Common myeloid progenitor, CD34-positive (primary cell): ENCODE data around the gene KAZN.
A peak's percentile ranks its signal among the peaks of the same experiment; 100 is the strongest.
"Not testable (repeated sequence)": the region's sequence is repeated elsewhere in the genome, so short reads cannot be mapped to it uniquely, and the experiment has no call there.

Source experiments
- CTCF ChIA-PET: fragments of 350-600 bp; sonication (Branson Sonifier 250); formaldehyde crosslinking; loops from one replicate; lab custom pipeline; 2021; ENCODE audit warnings: antibody characterized with exemption; lab: Charles Lee
- POLR2A ChIA-PET: fragments of 350-600 bp; sonication (Branson Sonifier 250); formaldehyde crosslinking; loops from one replicate; lab custom pipeline; 2021; ENCODE audit warnings: antibody characterized with exemption; lab: Charles Lee
- DNase-seq, 3 donors: peaks; one replicate each; pipeline versions ENCODE4 v3.0.0 to v3.0.0-alpha.2; 2013
- H3K27ac ChIP-seq, 2 experiments: 1 replicate in 1 of 2; 2 replicates in 1 of 2; pipeline ENCODE4 v1.7.0; 2013; ENCODE audit warnings: inconsistent platforms in 2 of 2, low read length in 2 of 2, mild to moderate bottlenecking in 2 of 2, low read depth in 1 of 2, moderate library complexity in 1 of 2; ENCODE audit not compliant: severe bottlenecking in 2 of 2, insufficient read depth in 1 of 2, poor library complexity in 1 of 2
- H3K27me3 ChIP-seq, 5 experiments: replicated peaks in 2 of 5; 1 replicate in 3 of 5; 2 replicates in 2 of 5; pipeline versions ENCODE4 v1.6.1 to v1.7.0; 2013; ENCODE audit warnings: low read length in 4 of 5, mild to moderate bottlenecking in 2 of 5, moderate library complexity in 2 of 5, inconsistent platforms in 1 of 5; ENCODE audit not compliant: insufficient read depth in 5 of 5, control insufficient read depth in 4 of 5
- H3K36me3 ChIP-seq, 4 experiments: 1 replicate in 2 of 4; 2 replicates in 2 of 4; pipeline versions ENCODE4 v1.6.1 to v1.7.0; 2013; ENCODE audit warnings: low read length in 3 of 4, control low read depth in 1 of 4, mild to moderate bottlenecking in 1 of 4; ENCODE audit not compliant: control insufficient read depth in 4 of 4, insufficient read depth in 4 of 4
- H3K4me1 ChIP-seq, 4 experiments: 1 replicate in 3 of 4; 2 replicates in 1 of 4; pipeline versions ENCODE4 v1.6.1 to v1.7.1; 2013; ENCODE audit warnings: low read length in 3 of 4, mild to moderate bottlenecking in 3 of 4, control low read depth in 1 of 4, inconsistent platforms in 1 of 4, moderate library complexity in 1 of 4; ENCODE audit not compliant: control insufficient read depth in 4 of 4, insufficient read depth in 4 of 4; ENCODE audit errors: control extremely low read depth in 1 of 4
- H3K4me3 ChIP-seq, 7 experiments: 1 replicate in 4 of 7; 2 replicates in 3 of 7; pipeline versions ENCODE4 v1.5.1 to v1.7.0; 2013; ENCODE audit warnings: mild to moderate bottlenecking in 7 of 7, low read length in 6 of 7, moderate library complexity in 6 of 7, inconsistent platforms in 2 of 7, low read depth in 2 of 7, control low read depth in 1 of 7; ENCODE audit not compliant: insufficient read depth in 4 of 7, control insufficient read depth in 1 of 7; ENCODE audit errors: extremely low read depth in 1 of 7
- H3K9me3 ChIP-seq, 5 experiments: 1 replicate in 4 of 5; 2 replicates in 1 of 5; pipeline versions ENCODE4 v1.6.1 to v1.7.1; 2013; ENCODE audit warnings: low read length in 4 of 5, mild to moderate bottlenecking in 2 of 5, inconsistent platforms in 1 of 5, low read depth in 1 of 5, moderate library complexity in 1 of 5; ENCODE audit not compliant: control insufficient read depth in 4 of 5, insufficient read depth in 2 of 5; ENCODE audit errors: control extremely low read depth in 1 of 5
- whole genome bisulfite sequencing: methylation state at CpG from one replicate; pipeline ENCODE4 v1.1.5; 2013; ENCODE audit not compliant: insufficient coverage; 5-methylcytosine and 5-hydroxymethylcytosine counted together

The KAZN gene

GRCh38 chr1:15035236-15035635, 436.8 kb downstream of the KAZN start:
- Histone ChIP-seq H3K27ac (no peak overlapping the region), H3K9me3 (no peaks in the 10 kb centered on the region), H3K4me3 (no peak overlapping the region), H3K36me3 (no peaks in the 10 kb centered on the region), H3K4me1 (no peaks in the 10 kb centered on the region), H3K27me3 (no peaks in the 10 kb centered on the region)
- ChIA-PET CTCF (interaction anchor here (1.1 kb wide), 1 partner anchor 13 kb away, joined by 3 read pairs; no protein-coding TSS in a partner anchor), POLR2A (no interaction called here)
- 100% methylated on average over 1 of the region's 3 CpGs for WGBS
- no peak for DNase-seq

GRCh38 chr1:15036101-15036500, 437.6 kb downstream of the KAZN start:
- WGBS = 100% methylated on average over 1 of the region's 10 CpGs

GRCh38 chr1:15038232-15039016, 439.9 kb downstream of the KAZN start:
- H3K27me3 ChIP-seq = no peaks in the 10 kb centered on the region
- H3K4me3 ChIP-seq = no peak overlapping the region
- H3K36me3 ChIP-seq = no peaks in the 10 kb centered on the region
- H3K9me3 ChIP-seq = no peaks in the 10 kb centered on the region
- DNase-seq = peak; percentile 64 to 82 (median 77)
- 95% methylated on average over 2 of the region's 7 CpGs for WGBS
- no peak overlapping the region for H3K27ac ChIP-seq
- no peaks in the 10 kb centered on the region for H3K4me1 ChIP-seq
- POLR2A ChIA-PET = no interaction called here
- CTCF ChIA-PET = interaction anchor here (0.6 to 2.0 kb wide), 5 partner anchors 10 to 449 kb away, joined by 3 to 5 read pairs (median 3); no protein-coding TSS in a partner anchor

More at GRCh38 chr1:15036101-15036500, 437.6 kb downstream of the KAZN start:
- Histone ChIP-seq H3K36me3 (no peaks in the 10 kb centered on the region), H3K27ac (no peak overlapping the region), H3K9me3 (no peaks in the 10 kb centered on the region), H3K27me3 (no peaks in the 10 kb centered on the region), H3K4me1 (no peaks in the 10 kb centered on the region), H3K4me3 (no peak overlapping the region)
- ChIA-PET CTCF (interaction anchor here (1.1 to 2.0 kb wide), 3 partner anchors 12 to 62 kb away, joined by 3 to 5 read pairs (median 5); no protein-coding TSS in a partner anchor), POLR2A (no interaction called here)
- no peak for DNase-seq

GRCh38 chr1:15039017-15039648, 440.6 kb downstream of the KAZN start:
- POLR2A ChIA-PET = no interaction called here

GRCh38 chr1:15039901-15040300, 441.4 kb downstream of the KAZN start:
- H3K9me3 ChIP-seq = no peaks in the 10 kb centered on the region
- POLR2A ChIA-PET = no interaction called here
- no peaks in the 10 kb centered on the region for H3K36me3 ChIP-seq
- 100% methylated on average over 5 of the region's 5 CpGs for WGBS
- no peaks in the 10 kb centered on the region for H3K27me3 ChIP-seq
- no peaks in the 10 kb centered on the region for H3K4me1 ChIP-seq
- CTCF ChIA-PET = interaction anchor here (1.5 to 3.6 kb wide), 2 partner anchors 13 to 25 kb away, joined by 4 to 17 read pairs; no protein-coding TSS in a partner anchor
- DNase-seq = peak in 1 of 3 donors; percentile 8
- no peak overlapping the region for H3K4me3 ChIP-seq
- H3K27ac ChIP-seq = no peak overlapping the region

More at GRCh38 chr1:15039017-15039648, 440.6 kb downstream of the KAZN start:
- Histone ChIP-seq H3K9me3 (no peaks in the 10 kb centered on the region), H3K4me1 (no peaks in the 10 kb centered on the region), H3K27me3 (no peaks in the 10 kb centered on the region), H3K27ac (no peak overlapping the region), H3K36me3 (no peaks in the 10 kb centered on the region), H3K4me3 (no peak overlapping the region)
- CTCF ChIA-PET = interaction anchor here (3.6 kb wide), 1 partner anchor 12 kb away, joined by 17 read pairs; no protein-coding TSS in a partner anchor
- peak in 1 of 3 donors; percentile 24 for DNase-seq
- 97% methylated on average over 5 of the region's 9 CpGs for WGBS

GRCh38 chr1:15040685-15041084, 442.2 kb downstream of the KAZN start:
- not testable (repeated sequence) for H3K27ac ChIP-seq, H3K27me3 ChIP-seq, H3K4me1 ChIP-seq, H3K36me3 ChIP-seq, H3K4me3 ChIP-seq, H3K9me3 ChIP-seq
- 82% methylated on average over 5 of the region's 5 CpGs for WGBS
- ChIA-PET CTCF (interaction anchor here (0.7 to 3.6 kb wide), 3 partner anchors 14 to 471 kb away, joined by 4 to 17 read pairs (median 5); no protein-coding TSS in a partner anchor), POLR2A (interaction anchor here (0.6 kb wide), 1 partner anchor 26 kb away, joined by 4 read pairs; no protein-coding TSS in a partner anchor)
- DNase-seq = peak in 2 of 3 donors; percentile 7 to 40
